ENCODE measurements around the gene NPY. TPM values are rescaled to one million over a fixed set of nuclear protein-coding genes. Genes with fewer than 3 reads are reported as not detected.

Gene NPY
- total RNA-seq, 1 experiment from 2014 or later, result not detected

DNA sequence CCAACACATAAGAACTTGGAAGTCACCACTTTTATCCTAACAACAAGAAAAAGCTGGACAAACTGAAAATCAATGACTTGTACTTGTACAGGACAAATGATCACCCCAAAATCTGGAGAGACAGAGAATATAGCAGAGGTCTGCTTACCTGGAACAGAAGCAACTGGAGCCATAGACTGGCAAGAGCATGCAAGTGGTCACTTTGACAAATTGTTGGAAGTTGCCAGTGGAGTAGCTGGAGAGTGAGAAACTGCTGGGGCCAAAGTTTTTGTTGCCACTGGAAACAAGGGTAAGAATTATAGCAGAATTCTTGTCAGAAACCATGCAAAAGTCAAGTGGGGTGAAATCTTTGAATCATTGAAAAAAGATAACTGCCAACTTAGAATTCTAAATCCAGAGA lies 35.2 kb downstream of the NPY start:
- Mint-ChIP-seq H3K27ac (no peak overlapping the region), H3K36me3 (ENCODE audit: insufficient read depth in 1 of 3, low read depth in 3 of 3) (no peaks in the 10 kb centered on the region), H3K9me3 (no peaks in the 10 kb centered on the region), H3K4me3 (no peak overlapping the region), H3K27me3 (ENCODE audit: low read depth) (no peaks in the 10 kb centered on the region; the same call in 1 of the 2 replicates), H3K4me1 (peaks cover 29 to 39% of the 10 kb centered on the region in 2 experiments)
- no peak for DNase-seq
- H4K91ac ChIP-seq (ENCODE audit: insufficient read length, low read depth, low read length), result no peak overlapping the region
- no peak overlapping the region for H3K18ac ChIP-seq (ENCODE audit: insufficient read length, low read depth, low read length)
- H4K20me1 ChIP-seq (ENCODE audit: control insufficient read depth, insufficient read depth, insufficient read length), result no peaks in the 10 kb centered on the region
- no peak overlapping the region for H3K4ac ChIP-seq (ENCODE audit: low read depth, low read length)
- no peak overlapping the region for H3K56ac ChIP-seq (ENCODE audit: insufficient read length, low read depth, low read length)
- H2BK12ac ChIP-seq (ENCODE audit: insufficient read length, low read depth, low read length), result no peak overlapping the region
- H2AK5ac ChIP-seq (ENCODE audit: insufficient read length, low read length), result no peak overlapping the region
- no peak overlapping the region for H2BK20ac ChIP-seq (ENCODE audit: low read depth, low read length, poor library complexity, severe bottlenecking)
- no peak overlapping the region for H2BK15ac ChIP-seq (ENCODE audit: low read depth, low read length)
- H3K14ac ChIP-seq (ENCODE audit: insufficient read depth, low read length), result no peak overlapping the region
- H2BK5ac ChIP-seq (ENCODE audit: insufficient read length, low read length), result no peak overlapping the region
- no peak overlapping the region for H3K4me2 ChIP-seq (ENCODE audit: insufficient read depth, insufficient read length, low read length)
- H3K79me1 ChIP-seq (ENCODE audit: insufficient read depth, low read depth, low read length, poor library complexity, severe bottlenecking), result no peaks in the 10 kb centered on the region
- H3K23me2 ChIP-seq (ENCODE audit: insufficient read length, low read depth, low read length, poor library complexity, severe bottlenecking), result no peaks in the 10 kb centered on the region
- no peak overlapping the region for H3K9ac ChIP-seq (ENCODE audit: extremely low read depth, insufficient read length, low read length)
- H3K23ac ChIP-seq (ENCODE audit: insufficient read length, low read depth, low read length), result no peak overlapping the region
- no peak overlapping the region for H3K27ac ChIP-seq (ENCODE audit: insufficient read length, low read depth, low read length)
- H3T11ph ChIP-seq (ENCODE audit: low read length), result no peak overlapping the region
- TF ChIP-seq, protein P1, sequence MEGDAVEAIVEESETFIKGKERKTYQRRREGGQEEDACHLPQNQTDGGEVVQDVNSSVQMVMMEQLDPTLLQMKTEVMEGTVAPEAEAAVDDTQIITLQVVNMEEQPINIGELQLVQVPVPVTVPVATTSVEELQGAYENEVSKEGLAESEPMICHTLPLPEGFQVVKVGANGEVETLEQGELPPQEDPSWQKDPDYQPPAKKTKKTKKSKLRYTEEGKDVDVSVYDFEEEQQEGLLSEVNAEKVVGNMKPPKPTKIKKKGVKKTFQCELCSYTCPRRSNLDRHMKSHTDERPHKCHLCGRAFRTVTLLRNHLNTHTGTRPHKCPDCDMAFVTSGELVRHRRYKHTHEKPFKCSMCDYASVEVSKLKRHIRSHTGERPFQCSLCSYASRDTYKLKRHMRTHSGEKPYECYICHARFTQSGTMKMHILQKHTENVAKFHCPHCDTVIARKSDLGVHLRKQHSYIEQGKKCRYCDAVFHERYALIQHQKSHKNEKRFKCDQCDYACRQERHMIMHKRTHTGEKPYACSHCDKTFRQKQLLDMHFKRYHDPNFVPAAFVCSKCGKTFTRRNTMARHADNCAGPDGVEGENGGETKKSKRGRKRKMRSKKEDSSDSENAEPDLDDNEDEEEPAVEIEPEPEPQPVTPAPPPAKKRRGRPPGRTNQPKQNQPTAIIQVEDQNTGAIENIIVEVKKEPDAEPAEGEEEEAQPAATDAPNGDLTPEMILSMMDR (conservative IDR thresholded peaks at IDR 0.05), result no peak
- no peaks in the 10 kb centered on the region for H3K27me3 ChIP-seq (ENCODE audit: insufficient read depth, low read length)
- no peak overlapping the region for H2BK120ac ChIP-seq (ENCODE audit: low read depth, low read length, poor library complexity, severe bottlenecking)
- H3K9me3 ChIP-seq (ENCODE audit: control insufficient read depth, low read depth, low read length), result no peaks in the 10 kb centered on the region
- no peaks in the 10 kb centered on the region for H3K79me2 ChIP-seq (ENCODE audit: insufficient read depth, low read length)
- no peaks in the 10 kb centered on the region; the same call in 1 of the 2 replicates for H3K4me1 ChIP-seq (ENCODE audit: insufficient read depth, low read length)
- H4K5ac ChIP-seq (ENCODE audit: insufficient read length, low read depth, low read length), result no peak overlapping the region
- H4K8ac ChIP-seq (replicated peaks; ENCODE audit: insufficient read length, low read depth, low read length), result no peak overlapping the region
- no peak overlapping the region for H2AFZ ChIP-seq (ENCODE audit: low read length)

All from H9 (cell line).